HEK293T (cell line): Measurements from ENCODE around the gene GPR37L1.

Experiments used
- CTCF ChIA-PET: fragments of 350-600 bp; formaldehyde crosslinking; extraction: SDS; loops from one replicate; lab custom pipeline; 2021; ENCODE audit warnings: antibody characterized with exemption, inconsistent platforms; lab: Yijun Ruan, JAX
- POLR2A ChIA-PET: fragments of 350-600 bp; formaldehyde crosslinking; extraction: SDS; loops from one replicate; lab custom pipeline; 2020; ENCODE audit warnings: antibody characterized with exemption, inconsistent platforms; lab: Yijun Ruan, JAX
- DNase-seq: peaks from one replicate; pipeline ENCODE4 v3.0.0; 2012; ENCODE audit warnings: mixed read lengths; ENCODE audit errors: extremely low spot score
- ARNT ChIP-seq: fragments of 450-650 bp; IDR thresholded peaks from 2 replicates; pipeline ENCODE4 v1.6.1; 2017; ENCODE audit warnings: mild to moderate bottlenecking
- BHLHE40 ChIP-seq: fragments of 450-650 bp; IDR thresholded peaks from 2 replicates; pipeline ENCODE4 v1.6.1; 2016; ENCODE audit warnings: mild to moderate bottlenecking, moderate library complexity, borderline replicate concordance
- CTBP1 ChIP-seq: fragments of 450-650 bp; IDR thresholded peaks from 2 replicates; pipeline ENCODE4 v1.6.1; 2016; ENCODE audit warnings: borderline replicate concordance
- ELF4 ChIP-seq: fragments of 450-650 bp; IDR thresholded peaks from 2 replicates; pipeline ENCODE4 v1.6.1; 2017; ENCODE audit warnings: antibody characterized with exemption
- FOXA1 ChIP-seq: fragments of 450-650 bp; IDR thresholded peaks from 2 replicates; pipeline ENCODE4 v1.6.1; 2016; ENCODE audit warnings: mild to moderate bottlenecking
- FOXK2 ChIP-seq: fragments of 450-650 bp; IDR thresholded peaks from 2 replicates; pipeline ENCODE4 v1.6.1; 2016; ENCODE audit warnings: mild to moderate bottlenecking
- FOXM1 ChIP-seq: fragments of 450-650 bp; IDR thresholded peaks from 2 replicates; pipeline ENCODE4 v1.6.1; 2017; ENCODE audit warnings: mild to moderate bottlenecking, borderline replicate concordance
- HDGF ChIP-seq: fragments of 450-650 bp; IDR thresholded peaks from 2 replicates; pipeline ENCODE4 v1.6.1; 2017; ENCODE audit warnings: antibody characterized with exemption, borderline replicate concordance
- L3MBTL2 ChIP-seq: fragments of 450-650 bp; conservative IDR thresholded peaks from 2 replicates; pipeline ENCODE4 v1.6.1; 2016; ENCODE audit warnings: mild to moderate bottlenecking
- LEF1 ChIP-seq: fragments of 450-650 bp; IDR thresholded peaks from 2 replicates; pipeline ENCODE4 v1.6.1; 2017; ENCODE audit warnings: mild to moderate bottlenecking, borderline replicate concordance
- NFRKB ChIP-seq: fragments of 450-650 bp; IDR thresholded peaks from 2 replicates; pipeline ENCODE4 v1.6.1; 2016; ENCODE audit warnings: mild to moderate bottlenecking, moderate library complexity
- SP1 ChIP-seq: fragments of 450-650 bp; IDR thresholded peaks from 2 replicates; pipeline ENCODE4 v1.6.1; 2017
- SUZ12 ChIP-seq: fragments of 450-650 bp; IDR thresholded peaks from 2 replicates; pipeline ENCODE4 v1.6.1; 2016; ENCODE audit warnings: mild to moderate bottlenecking
- TARDBP ChIP-seq: fragments of 450-650 bp; IDR thresholded peaks from 2 replicates; pipeline ENCODE4 v1.6.1; 2016
- ZNF384 ChIP-seq: fragments of 450-650 bp; IDR thresholded peaks from 2 replicates; pipeline ENCODE4 v1.6.1; 2016
- TF ChIP-seq, protein P1 (sequence below): fragments of 450-650 bp; IDR thresholded peaks from 2 replicates; pipeline ENCODE4 v1.6.1; 2016

Gene GPR37L1

DNA sequence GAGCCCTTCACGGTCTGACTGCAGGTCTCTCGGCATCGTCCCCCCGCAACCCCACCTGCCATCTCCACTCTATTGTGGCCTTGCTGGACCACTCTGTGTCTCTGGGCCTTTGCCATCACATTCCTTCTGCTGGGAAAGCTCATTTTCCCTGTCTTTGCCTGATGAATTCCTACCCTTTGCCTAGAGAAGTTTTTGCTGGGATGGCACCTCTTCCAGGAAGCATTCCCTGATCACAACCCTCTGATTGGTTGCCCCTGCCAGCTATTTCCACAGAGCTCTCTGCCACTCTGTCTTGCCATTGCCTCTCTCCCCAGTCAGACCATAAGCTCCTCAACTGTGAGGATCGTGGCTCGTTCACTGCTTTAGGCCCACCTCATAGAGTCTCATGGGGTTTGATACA lies 28.9 kb upstream of the GPR37L1 start:
- POLR2A ChIA-PET = no interaction called here
- DNase-seq = no peak
- CTCF ChIA-PET = interaction anchor here (0.6 kb wide), 1 partner anchor 11 kb away, joined by 3 read pairs; no protein-coding TSS in a partner anchor
- TF ChIP-seq ARNT (no peak), LEF1 (no peak), HDGF (no peak), ELF4 (no peak), BHLHE40 (no peak), FOXK2 (no peak), CTBP1 (no peak)

DNA sequence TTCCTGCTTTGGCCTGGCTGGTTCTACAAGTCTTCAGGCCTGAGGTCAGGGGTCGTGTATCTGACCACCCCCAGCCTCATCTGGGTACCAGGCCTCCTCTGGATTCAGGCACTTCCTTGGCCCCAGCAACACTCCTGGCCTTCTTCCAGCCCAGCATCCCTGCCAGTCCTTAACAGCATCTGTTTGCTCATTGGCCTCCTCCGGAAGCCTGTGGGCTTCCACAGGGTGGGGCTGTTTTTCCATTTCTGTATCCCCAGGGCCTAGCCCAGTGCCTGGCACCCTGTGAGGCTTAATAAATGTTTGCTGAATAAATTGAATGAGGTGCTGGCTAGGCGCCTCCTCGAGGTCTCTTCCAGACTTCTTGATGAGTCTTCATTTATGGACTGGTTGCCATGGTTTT lies 21.5 kb upstream of the GPR37L1 start:
- no peak for DNase-seq
- ChIA-PET POLR2A (no interaction called here), CTCF (interaction anchor here (0.9 kb wide), 1 partner anchor 34 kb away, joined by 3 read pairs; no protein-coding TSS in a partner anchor)
- TF ChIP-seq SP1 = no peak
- TF ChIP-seq L3MBTL2 = no peak
- TF ChIP-seq FOXM1 = no peak

DNA sequence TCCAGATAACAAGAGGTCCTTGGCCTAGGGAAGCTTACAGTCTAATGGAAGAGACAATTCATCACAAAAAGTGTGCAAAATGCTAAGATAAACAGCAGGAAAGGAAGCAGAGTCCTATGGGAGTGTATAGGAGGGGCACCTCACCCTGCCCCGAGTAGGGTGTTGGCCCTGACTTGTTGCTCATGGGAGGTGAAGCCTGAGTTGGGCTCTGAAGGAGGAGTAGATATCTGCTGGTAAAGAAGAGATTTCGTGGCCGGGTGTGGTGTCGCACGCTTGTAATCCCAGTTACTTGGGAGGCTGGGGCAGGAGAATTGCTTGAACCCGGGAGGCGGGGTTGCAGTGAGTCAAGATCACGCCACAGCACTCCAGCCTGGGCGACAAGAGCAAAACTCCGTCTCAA lies 18.6 kb upstream of the GPR37L1 start:
- no peak for DNase-seq
- POLR2A ChIA-PET = no interaction called here
- TF ChIP-seq LEF1 (no peak), ARNT (no peak), CTBP1 (no peak), ZNF384 (no peak), FOXA1 (no peak), SUZ12 (no peak), TARDBP (no peak), L3MBTL2 (no peak), HDGF (no peak), SP1 (no peak), FOXM1 (no peak), FOXK2 (no peak)
- TF ChIP-seq, protein P1, sequence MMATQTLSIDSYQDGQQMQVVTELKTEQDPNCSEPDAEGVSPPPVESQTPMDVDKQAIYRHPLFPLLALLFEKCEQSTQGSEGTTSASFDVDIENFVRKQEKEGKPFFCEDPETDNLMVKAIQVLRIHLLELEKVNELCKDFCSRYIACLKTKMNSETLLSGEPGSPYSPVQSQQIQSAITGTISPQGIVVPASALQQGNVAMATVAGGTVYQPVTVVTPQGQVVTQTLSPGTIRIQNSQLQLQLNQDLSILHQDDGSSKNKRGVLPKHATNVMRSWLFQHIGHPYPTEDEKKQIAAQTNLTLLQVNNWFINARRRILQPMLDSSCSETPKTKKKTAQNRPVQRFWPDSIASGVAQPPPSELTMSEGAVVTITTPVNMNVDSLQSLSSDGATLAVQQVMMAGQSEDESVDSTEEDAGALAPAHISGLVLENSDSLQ = no peak
- CTCF ChIA-PET = interaction anchor here (0.6 kb wide), 1 partner anchor 10 kb away, joined by 3 read pairs; no protein-coding TSS in a partner anchor

DNA sequence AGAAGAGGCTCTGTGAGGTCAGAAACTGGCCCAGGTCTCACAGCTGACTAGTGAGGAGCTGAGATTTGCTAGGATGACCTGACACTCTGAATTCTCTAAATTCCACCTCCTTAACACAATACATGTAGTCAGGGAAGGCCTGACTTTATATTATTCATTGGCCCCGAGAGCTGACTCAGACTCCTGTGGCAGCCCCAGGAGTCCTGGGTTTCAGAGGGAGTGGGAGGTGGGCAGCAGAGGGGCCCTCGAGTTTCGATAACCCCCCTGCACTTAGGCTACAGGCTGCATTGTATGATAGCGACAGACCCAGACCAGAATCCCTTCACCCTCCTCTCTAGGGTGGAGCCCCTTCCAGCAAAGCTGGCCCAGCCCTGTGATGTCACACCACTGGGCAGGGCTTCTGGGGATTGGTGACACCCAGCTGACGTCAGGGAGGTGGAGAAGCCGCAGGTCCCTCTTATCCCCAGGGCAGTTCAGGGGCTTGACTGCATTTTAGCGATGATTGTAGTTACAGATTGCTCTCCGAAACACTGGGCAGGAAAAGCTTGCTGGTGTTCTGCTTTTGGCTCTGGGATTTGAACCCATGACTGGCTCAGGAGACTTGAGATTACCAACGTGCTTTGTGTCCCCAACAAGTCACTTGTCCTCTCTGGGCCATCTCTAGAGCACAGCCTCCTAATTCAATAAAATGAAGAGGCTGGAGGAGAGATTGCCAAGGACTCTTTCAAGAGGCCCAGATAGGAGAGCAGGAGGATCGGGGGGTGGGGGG lies 17.0 kb upstream of the GPR37L1 start:
- ChIA-PET CTCF (no interaction called here), POLR2A (interaction anchor here (0.7 kb wide), 1 partner anchor 71 kb away, joined by 3 read pairs; no protein-coding TSS in a partner anchor)
- no peak for TF ChIP-seq ELF4
- no peak for TF ChIP-seq FOXM1
- TF ChIP-seq CTBP1 = no peak
- no peak for TF ChIP-seq ARNT
- TF ChIP-seq, protein P1 = no peak
- TF ChIP-seq FOXA1 = no peak
- no peak for TF ChIP-seq LEF1
- no peak for TF ChIP-seq SUZ12
- TF ChIP-seq FOXK2 = no peak
- TF ChIP-seq NFRKB = no peak
- no peak for TF ChIP-seq SP1
- no peak for TF ChIP-seq L3MBTL2
- no peak for TF ChIP-seq BHLHE40
- DNase-seq = no peak

DNA sequence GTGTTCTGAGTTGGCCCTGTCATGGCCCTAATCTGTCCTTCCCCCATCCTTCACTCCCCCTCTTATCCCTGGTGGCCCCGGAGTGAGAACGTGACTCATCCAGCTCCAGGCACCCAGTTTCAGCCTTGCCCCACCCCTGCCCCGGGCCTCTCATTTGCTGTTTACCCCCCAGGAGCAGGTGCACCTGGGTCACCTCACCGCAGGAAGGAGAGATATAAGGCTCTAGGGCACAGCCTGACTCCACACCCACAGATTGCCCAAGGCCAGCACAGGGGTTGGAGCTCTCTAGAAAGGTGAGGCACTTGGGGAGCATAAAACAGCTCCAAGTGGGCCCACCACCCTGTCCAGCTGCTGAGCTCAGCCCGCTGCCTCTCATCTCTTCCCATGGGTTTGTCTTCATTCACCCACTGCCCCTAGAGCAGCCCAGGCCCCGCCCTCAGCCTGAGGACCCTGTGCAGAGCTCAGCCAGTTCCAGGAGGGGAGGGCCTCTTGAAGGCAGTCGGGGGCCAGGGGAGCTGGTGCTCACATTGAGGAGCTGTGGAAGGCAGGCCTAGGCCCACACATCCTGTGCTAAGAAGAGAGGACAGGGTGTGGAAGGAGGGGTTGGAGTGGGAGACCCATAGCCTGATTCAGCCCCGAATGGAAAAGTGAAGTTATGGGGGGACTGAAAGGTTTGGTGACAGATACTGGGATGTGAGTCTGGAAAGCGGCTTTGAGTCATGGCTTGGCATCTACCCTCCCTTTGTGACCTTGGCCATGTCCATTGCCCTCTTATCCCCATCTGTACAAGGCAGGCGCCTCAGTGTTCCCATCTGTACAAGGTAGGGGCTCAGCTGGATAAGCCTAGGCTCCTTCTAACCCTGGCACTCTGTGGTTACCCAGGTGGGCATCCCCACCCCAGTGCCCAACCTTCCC lies 16.1 kb upstream of the GPR37L1 start:
- ChIA-PET POLR2A (no interaction called here), CTCF (no interaction called here)
- TF ChIP-seq ZNF384 = no peak
- no peak for TF ChIP-seq ARNT
- TF ChIP-seq SUZ12 = no peak
- no peak for TF ChIP-seq FOXK2
- no peak for TF ChIP-seq BHLHE40
- TF ChIP-seq L3MBTL2 = no peak
- no peak for TF ChIP-seq FOXM1
- no peak for TF ChIP-seq CTBP1
- no peak for TF ChIP-seq SP1
- no peak for TF ChIP-seq LEF1
- no peak for TF ChIP-seq TARDBP
- no peak for TF ChIP-seq ELF4
- TF ChIP-seq HDGF = no peak
- TF ChIP-seq, protein P1 = no peak
- DNase-seq = no peak

DNA sequence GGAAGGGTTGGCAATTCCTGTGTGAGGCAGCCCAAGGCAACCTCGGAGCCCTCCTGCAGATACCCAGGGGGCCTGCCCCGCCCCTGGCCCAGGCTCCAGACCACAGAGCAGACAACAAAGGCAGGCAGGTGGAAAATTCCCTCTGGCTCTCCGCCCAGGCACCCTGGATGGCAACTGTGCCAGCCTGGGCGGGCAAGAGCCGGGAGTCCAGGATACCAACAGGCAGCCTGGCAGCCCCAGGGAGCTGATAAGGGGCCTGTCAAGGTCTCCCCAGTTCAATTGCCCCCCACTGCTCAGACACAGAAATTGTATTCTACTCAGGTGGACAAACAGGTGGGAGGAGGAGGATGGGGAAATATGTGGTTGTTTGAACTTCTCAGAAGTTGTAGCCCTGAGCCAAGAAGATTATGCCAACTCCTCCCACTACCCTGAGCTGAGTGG lies 15.4 kb upstream of the GPR37L1 start:
- DNase-seq = no peak
- TF ChIP-seq ZNF384 (no peak), TARDBP (no peak), NFRKB (no peak), ARNT (no peak), L3MBTL2 (no peak), FOXM1 (no peak), LEF1 (no peak), BHLHE40 (no peak), FOXK2 (no peak)
- TF ChIP-seq, protein P1 = no peak
- ChIA-PET POLR2A (no interaction called here), CTCF (interaction anchor here (1.0 kb wide), 1 partner anchor 10 kb away, joined by 5 read pairs; no protein-coding TSS in a partner anchor)
